ENCODE results near the gene OVAAL. TPM values are rescaled to one million over a fixed set of nuclear protein-coding genes. Genes with fewer than 3 reads are reported as not detected.

OVAAL gene
- total RNA-seq, 2 donors from 2014 or later = 0.62 TPM; not detected in 1

DNA sequence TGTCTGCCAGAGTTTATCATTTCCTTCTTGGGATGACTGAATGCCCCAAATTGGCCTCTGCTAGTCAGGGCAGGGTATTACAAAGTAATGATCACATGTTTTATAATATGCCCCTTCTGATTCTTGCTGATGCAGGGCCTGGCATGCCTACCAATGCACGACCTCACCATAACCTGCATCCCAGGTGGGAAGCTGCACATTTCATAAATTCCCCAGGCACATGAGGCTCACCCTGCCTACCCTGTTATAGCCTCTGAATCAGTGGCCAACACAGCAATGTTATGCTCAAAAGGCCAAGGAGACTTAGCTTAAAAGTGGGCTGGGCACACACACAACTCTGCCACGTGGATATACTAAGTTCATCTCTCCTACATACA lies 45.1 kb downstream of the OVAAL start:
- H3K4me1 ChIP-seq (replicated peaks) = no peaks in the 10 kb centered on the region
- TF ChIP-seq POLR2AphosphoS5 (IDR thresholded peaks at IDR 0.05) = no peak
- TF ChIP-seq POLR2A (IDR thresholded peaks at IDR 0.05) = no peak
- TF ChIP-seq, protein P1, sequence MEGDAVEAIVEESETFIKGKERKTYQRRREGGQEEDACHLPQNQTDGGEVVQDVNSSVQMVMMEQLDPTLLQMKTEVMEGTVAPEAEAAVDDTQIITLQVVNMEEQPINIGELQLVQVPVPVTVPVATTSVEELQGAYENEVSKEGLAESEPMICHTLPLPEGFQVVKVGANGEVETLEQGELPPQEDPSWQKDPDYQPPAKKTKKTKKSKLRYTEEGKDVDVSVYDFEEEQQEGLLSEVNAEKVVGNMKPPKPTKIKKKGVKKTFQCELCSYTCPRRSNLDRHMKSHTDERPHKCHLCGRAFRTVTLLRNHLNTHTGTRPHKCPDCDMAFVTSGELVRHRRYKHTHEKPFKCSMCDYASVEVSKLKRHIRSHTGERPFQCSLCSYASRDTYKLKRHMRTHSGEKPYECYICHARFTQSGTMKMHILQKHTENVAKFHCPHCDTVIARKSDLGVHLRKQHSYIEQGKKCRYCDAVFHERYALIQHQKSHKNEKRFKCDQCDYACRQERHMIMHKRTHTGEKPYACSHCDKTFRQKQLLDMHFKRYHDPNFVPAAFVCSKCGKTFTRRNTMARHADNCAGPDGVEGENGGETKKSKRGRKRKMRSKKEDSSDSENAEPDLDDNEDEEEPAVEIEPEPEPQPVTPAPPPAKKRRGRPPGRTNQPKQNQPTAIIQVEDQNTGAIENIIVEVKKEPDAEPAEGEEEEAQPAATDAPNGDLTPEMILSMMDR (IDR thresholded peaks at IDR 0.05) = no peak
- no peak overlapping the region for H3K4me3 ChIP-seq
- no peaks in the 10 kb centered on the region for H3K27me3 ChIP-seq (replicated peaks; ENCODE audit: insufficient read depth)
- no peak overlapping the region for H3K27ac ChIP-seq
- DNase-seq (ENCODE audit: low spot score) = no peak
- no peaks in the 10 kb centered on the region for H3K36me3 ChIP-seq
- H3K9me3 ChIP-seq = no peaks in the 10 kb centered on the region
- intact Hi-C loops (cut with DNase I) = no loop called here
- 73% methylated on average over 2 of the region's 2 CpGs for WGBS

DNA sequence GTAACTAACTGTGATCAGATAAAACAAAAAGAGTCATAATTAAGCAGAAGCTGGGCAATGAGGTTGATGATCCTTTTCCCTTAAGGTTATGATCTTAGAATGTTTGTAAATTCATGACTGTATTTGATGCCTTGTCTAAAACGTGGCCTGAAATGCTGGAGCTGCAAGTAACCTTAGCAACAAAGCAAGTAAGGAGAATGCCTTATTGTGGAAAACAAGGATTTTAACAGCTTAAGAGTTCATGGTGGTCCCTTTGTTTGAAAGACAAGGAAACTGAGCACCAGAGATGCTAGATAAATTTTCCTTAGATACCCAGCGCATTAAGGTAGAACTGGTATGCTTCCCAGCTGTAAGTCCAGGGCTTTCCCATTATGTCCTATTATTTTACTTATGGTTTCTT lies 47.4 kb downstream of the OVAAL start:
- intact Hi-C loops (cut with DNase I) = no loop called here
- H3K27ac ChIP-seq = no peak overlapping the region
- H3K4me3 ChIP-seq = no peak overlapping the region
- no peak for DNase-seq (ENCODE audit: low spot score)
- H3K9me3 ChIP-seq = no peaks in the 10 kb centered on the region
- no peaks in the 10 kb centered on the region for H3K27me3 ChIP-seq (replicated peaks; ENCODE audit: insufficient read depth)
- no peaks in the 10 kb centered on the region for H3K36me3 ChIP-seq
- no peaks in the 10 kb centered on the region for H3K4me1 ChIP-seq (replicated peaks)
- WGBS = 63% methylated on average over 2 of the region's 2 CpGs
- TF ChIP-seq, protein P1 (IDR thresholded peaks at IDR 0.05) = no peak
- TF ChIP-seq POLR2AphosphoS5 (IDR thresholded peaks at IDR 0.05) (no peak), POLR2A (IDR thresholded peaks at IDR 0.05) (no peak)

GRCh38 chr1:180609643-180610555 lies 51.1 kb downstream of the OVAAL start:
- TF ChIP-seq, protein P1 (IDR thresholded peaks at IDR 0.05) = no peak
- TF ChIP-seq POLR2A (IDR thresholded peaks at IDR 0.05) (no peak), POLR2AphosphoS5 (IDR thresholded peaks at IDR 0.05) (no peak)
- no peaks in the 10 kb centered on the region for H3K4me1 ChIP-seq (replicated peaks)
- intact Hi-C loops (cut with DNase I) = no loop called here
- DNase-seq (ENCODE audit: low spot score) = no peak
- no peaks in the 10 kb centered on the region for H3K9me3 ChIP-seq
- H3K4me3 ChIP-seq = no peak overlapping the region
- no peaks in the 10 kb centered on the region for H3K36me3 ChIP-seq
- H3K27ac ChIP-seq = no peak overlapping the region
- H3K27me3 ChIP-seq (replicated peaks; ENCODE audit: insufficient read depth) = no peaks in the 10 kb centered on the region
- WGBS = 78% methylated on average over 7 of the region's 7 CpGs

- Histone ChIP-seq H3K4me1 (replicated peaks) (no peaks in the 10 kb centered on the region), H3K9me3 (no peaks in the 10 kb centered on the region), H3K4me3 (no peak overlapping the region), H3K36me3 (no peaks in the 10 kb centered on the region), H3K27ac (no peak overlapping the region), H3K27me3 (replicated peaks; ENCODE audit: insufficient read depth) (no peaks in the 10 kb centered on the region)
- no peak for DNase-seq (ENCODE audit: low spot score)
- 86% methylated on average over 3 of the region's 3 CpGs for WGBS
- intact Hi-C loops (cut with DNase I) = no loop called here
- TF ChIP-seq POLR2A (IDR thresholded peaks at IDR 0.05) (no peak), POLR2AphosphoS5 (IDR thresholded peaks at IDR 0.05) (no peak)
- TF ChIP-seq, protein P1 (IDR thresholded peaks at IDR 0.05) = no peak
Observed at GRCh38 chr1:180610556-180611015, 51.8 kb downstream of the OVAAL start.
